IMR-90 (cell line): ENCODE measurements around the gene S100A6. TPM values are rescaled to one million over a fixed set of nuclear protein-coding genes. Genes with fewer than 3 reads are reported as not detected.

Source experiments
- ATAC-seq: fragments of 200-7000 bp; cut with Tn5 transposase; 2 replicates; pipeline ENCODE4 v1.9.1; 2020; ENCODE audit warnings: low read depth, mild to moderate bottlenecking, moderate library complexity
- BruUV-seq: library from RNA; stranded (reverse); fragments of 400-500 nt; replicated peaks from 2 replicates; lab custom pipeline; 2021; lab: Mats Ljungman, UMichigan
- CTCF ChIA-PET: fragments of 300-600 bp; formaldehyde crosslinking; extraction: SDS; loops from one replicate; lab custom pipeline; 2021; ENCODE audit warnings: antibody characterized with exemption; lab: Yijun Ruan, JAX
- POLR2A ChIA-PET: fragments of 300-600 bp; sonication (Branson Sonifier 250); formaldehyde crosslinking; loops from one replicate; lab custom pipeline; 2022; ENCODE audit warnings: antibody characterized with exemption; ENCODE audit not compliant: unreplicated experiment; lab: Charles Lee
- DNase-seq: peaks from one replicate; pipeline ENCODE4 v3.0.0; 2013
- H2AFZ ChIP-seq: replicated peaks from 2 replicates; pipeline ENCODE3; 2013; ENCODE audit warnings: low read length, mild to moderate bottlenecking; ENCODE audit not compliant: poor library complexity
- H2AK5ac ChIP-seq: 2 replicates; pipeline ENCODE4 v1.6.1; 2013; ENCODE audit warnings: low read depth, low read length, inconsistent platforms
- H2AK9ac ChIP-seq: replicated peaks from 2 replicates; pipeline ENCODE3; 2013; ENCODE audit warnings: mild to moderate bottlenecking, low read depth, low read length, moderate library complexity; ENCODE audit not compliant: poor library complexity
- H2BK120ac ChIP-seq: 2 replicates; pipeline ENCODE4 v1.6.1; 2013; ENCODE audit warnings: low read depth, low read length, inconsistent platforms
- H2BK15ac ChIP-seq: 3 replicates; pipeline ENCODE4 v1.6.1; 2013; ENCODE audit warnings: low read depth, low read length, inconsistent platforms
- H2BK20ac ChIP-seq: 2 replicates; pipeline ENCODE4 v1.6.1; 2013; ENCODE audit warnings: low read depth, mild to moderate bottlenecking, inconsistent platforms, low read length, moderate library complexity
- H2BK5ac ChIP-seq: 2 replicates; pipeline ENCODE4 v1.6.1; 2013; ENCODE audit warnings: mild to moderate bottlenecking, low read depth, low read length, inconsistent platforms; ENCODE audit not compliant: poor library complexity, severe bottlenecking
- H3K14ac ChIP-seq: replicated peaks from 2 replicates; pipeline ENCODE4 v1.6.1; 2013; ENCODE audit warnings: low read depth, low read length, inconsistent platforms
- H3K18ac ChIP-seq: 2 replicates; pipeline ENCODE4 v1.6.1; 2013; ENCODE audit warnings: low read depth, low read length, control low read depth
- H3K23ac ChIP-seq: 2 replicates; pipeline ENCODE4 v1.6.1; 2013; ENCODE audit warnings: low read depth, low read length, inconsistent platforms
- H3K27ac ChIP-seq: 2 replicates; pipeline ENCODE4 v1.5.1; 2013; ENCODE audit warnings: mild to moderate bottlenecking, control low read depth, low read length; ENCODE audit not compliant: insufficient read depth
- H3K27me3 ChIP-seq: 2 replicates; pipeline ENCODE4 v1.6.1; 2013; ENCODE audit warnings: low read length; ENCODE audit not compliant: control insufficient read depth, insufficient read depth
- H3K36me3 ChIP-seq: 2 replicates; pipeline ENCODE4 v1.6.1; 2013; ENCODE audit warnings: low read length, mixed read lengths; ENCODE audit not compliant: control insufficient read depth, insufficient read depth
- H3K4ac ChIP-seq: 2 replicates; pipeline ENCODE4 v1.6.1; 2013; ENCODE audit warnings: low read depth, low read length, inconsistent platforms
- H3K4me1 ChIP-seq: 2 replicates; pipeline ENCODE4 v1.6.1; 2013; ENCODE audit warnings: low read length, mixed read lengths; ENCODE audit not compliant: control insufficient read depth, insufficient read depth
- H3K4me2 ChIP-seq: 2 replicates; pipeline ENCODE4 v1.6.1; 2013; ENCODE audit warnings: low read depth, mild to moderate bottlenecking, control low read depth, low read length, moderate library complexity
- H3K4me3 ChIP-seq: 2 replicates; pipeline ENCODE4 v1.5.1; 2013; ENCODE audit warnings: low read depth, mild to moderate bottlenecking, control low read depth, low read length, moderate library complexity; ENCODE audit not compliant: insufficient read depth
- H3K56ac ChIP-seq: 2 replicates; pipeline ENCODE4 v1.6.1; 2013; ENCODE audit warnings: low read length, inconsistent platforms; ENCODE audit not compliant: insufficient read depth; ENCODE audit errors: extremely low read depth
- H3K79me1 ChIP-seq, 2 experiments: 2 replicates each; pipeline ENCODE4 v1.6.1; 2013; ENCODE audit warnings: low read length in 2 of 2, inconsistent platforms in 1 of 2, low read depth in 1 of 2
- H3K9ac ChIP-seq: 2 replicates; pipeline ENCODE4 v1.6.1; 2013; ENCODE audit warnings: low read depth, low read length, control low read depth
- H3K9me1 ChIP-seq: 2 replicates; pipeline ENCODE4 v1.6.1; 2013; ENCODE audit warnings: low read length, inconsistent platforms; ENCODE audit not compliant: insufficient read depth
- H3K9me3 ChIP-seq: 2 replicates; pipeline ENCODE4 v1.6.1; 2013; ENCODE audit warnings: low read length; ENCODE audit not compliant: control insufficient read depth, insufficient read depth
- H4K20me1 ChIP-seq: 2 replicates; pipeline ENCODE4 v1.6.1; 2013; ENCODE audit warnings: low read length, inconsistent platforms; ENCODE audit not compliant: insufficient read depth
- H4K5ac ChIP-seq: 2 replicates; pipeline ENCODE4 v1.6.1; 2013; ENCODE audit warnings: mild to moderate bottlenecking, low read depth, low read length, control low read depth
- H4K8ac ChIP-seq, 2 experiments: 2 replicates each; pipeline ENCODE4 v1.6.1; 2013; ENCODE audit warnings: low read depth in 2 of 2, low read length in 2 of 2, control low read depth in 1 of 2, inconsistent platforms in 1 of 2
- H4K91ac ChIP-seq: 2 replicates; pipeline ENCODE4 v1.6.1; 2013; ENCODE audit warnings: low read depth, low read length, inconsistent platforms; ENCODE audit not compliant: insufficient read depth
- BHLHE40 ChIP-seq: fragments of 150-350 bp; IDR thresholded peaks from 2 replicates; pipeline ENCODE4 v1.6.1; 2016; ENCODE audit warnings: mild to moderate bottlenecking, low read depth, low read length
- CEBPB ChIP-seq: IDR thresholded peaks from 2 replicates; pipeline ENCODE4 v1.6.1; 2012; ENCODE audit warnings: low read depth, low read length, improper control_type of control experiment
- CHD1 ChIP-seq: IDR thresholded peaks from 2 replicates; pipeline ENCODE4 v1.6.1; 2012; ENCODE audit warnings: low read depth, low read length, improper control_type of control experiment
- CTCF ChIP-seq: conservative IDR thresholded peaks from 2 replicates; pipeline ENCODE4 v1.5.1; 2012; ENCODE audit warnings: mild to moderate bottlenecking, low read depth, low read length, improper control_type of control experiment
- ELK1 ChIP-seq: fragments of 150-350 bp; IDR thresholded peaks from 2 replicates; pipeline ENCODE4 v1.6.1; 2016; ENCODE audit warnings: low read depth, mild to moderate bottlenecking, low read length, moderate library complexity, borderline replicate concordance
- FOS ChIP-seq: fragments of 150-350 bp; IDR thresholded peaks from 2 replicates; pipeline ENCODE4 v1.6.1; 2016; ENCODE audit warnings: low read depth, low read length
- MAFK ChIP-seq: IDR thresholded peaks from 2 replicates; pipeline ENCODE4 v1.6.1; 2012; ENCODE audit warnings: low read depth, low read length, improper control_type of control experiment
- MAZ ChIP-seq: IDR thresholded peaks from 2 replicates; pipeline ENCODE4 v1.6.1; 2012; ENCODE audit warnings: low read depth, mild to moderate bottlenecking, low read length, improper control_type of control experiment, moderate library complexity, borderline replicate concordance
- MXI1 ChIP-seq: IDR thresholded peaks from 2 replicates; pipeline ENCODE4 v1.6.1; 2012; ENCODE audit warnings: low read depth, mild to moderate bottlenecking, low read length, moderate library complexity, borderline replicate concordance
- NFE2L2 ChIP-seq: fragments of 150-350 bp; IDR thresholded peaks from 2 replicates; pipeline ENCODE4 v1.6.1; 2016; ENCODE audit warnings: low read depth, mild to moderate bottlenecking, low read length
- POLR2A ChIP-seq: IDR thresholded peaks from 2 replicates; pipeline ENCODE4 v1.6.1; 2012; ENCODE audit warnings: mild to moderate bottlenecking, low read depth, low read length
- RAD21 ChIP-seq: IDR thresholded peaks from 2 replicates; pipeline ENCODE4 v1.6.1; 2012; ENCODE audit warnings: low read length, improper control_type of control experiment
- RCOR1 ChIP-seq: IDR thresholded peaks from 2 replicates; pipeline ENCODE4 v1.6.1; 2012; ENCODE audit warnings: mild to moderate bottlenecking, low read length, improper control_type of control experiment; ENCODE audit not compliant: insufficient replicate concordance
- RFX5 ChIP-seq: IDR thresholded peaks from 2 replicates; pipeline ENCODE4 v1.8.0; 2012; ENCODE audit warnings: low read depth, mild to moderate bottlenecking, low read length, moderate library complexity
- SMC3 ChIP-seq: fragments of 150-350 bp; IDR thresholded peaks from 2 replicates; pipeline ENCODE4 v1.6.1; 2016; ENCODE audit warnings: low read depth, mild to moderate bottlenecking, antibody characterized with exemption, low read length, moderate library complexity
- USF2 ChIP-seq: fragments of 150-350 bp; IDR thresholded peaks from 2 replicates; pipeline ENCODE4 v1.6.1; 2017; ENCODE audit warnings: mild to moderate bottlenecking, antibody characterized with exemption, low read length, low read depth
- WGBS, 2 experiments: methylation state at CpG; one replicate each; pipeline versions ENCODE4 v1.1.5 to v1.1.7; 2013; ENCODE audit warnings: missing lambda C conversion rate in 2 of 2; ENCODE audit not compliant: insufficient read length in 1 of 2; ENCODE audit errors: extremely low coverage in 2 of 2; 5-methylcytosine and 5-hydroxymethylcytosine counted together
- dilution Hi-C: fragments of 300-500 bp; cut with HindIII; formaldehyde crosslinking; loops from one replicate; pipeline ENCODE4 v1.14.3; 2018; ENCODE audit warnings: low sequenced_read_pairs; ENCODE audit not compliant: unreplicated experiment
- in situ Hi-C: fragments of 300-500 bp; cut with MboI; formaldehyde crosslinking; loops from 3 replicates; pipeline ENCODE4 v1.14.3; 2019; ENCODE audit warnings: low sequenced_read_pairs, inconsistent platforms, mixed read lengths
- intact Hi-C: fragments of 100-400 bp; cut with micrococcal nuclease; formaldehyde crosslinking; loops from 2 replicates; pipeline ENCODE4 v1.10.0; 2022
- polyA plus RNA-seq, 3 experiments: library from polyadenylated mRNA; depleted of rRNA; stranded (reverse); fragments of >200 nt; gene quantifications; 2 replicates each; pipeline ENCODE4 v1.2.3, GENCODE V29; 2012; ENCODE audit warnings: low replicate concordance in 1 of 3
- total RNA-seq: library from RNA; depleted of rRNA; stranded (reverse); fragments of >200 nt; gene quantifications from 2 replicates; pipeline ENCODE4 v1.2.3, GENCODE V29; 2012

The S100A6 gene
- total and polyA plus RNA-seq, 2 of the 4 experiments (the other 2 are of a cell fraction), result 373 to 1,755 TPM

- DNase-seq (no peak), ATAC-seq (no peak)
- no peak overlapping the region for H4K5ac ChIP-seq
- peaks cover 4 to 23% of the 10 kb centered on the region in 2 experiments; a peak in 3 of 4 replicates for H3K79me1 ChIP-seq
- in situ Hi-C loops, result loop anchor here (10.0 kb wide), 1 partner anchor 46 kb away; no protein-coding TSS in a partner anchor
- no peak overlapping the region for H3K27ac ChIP-seq
- H3K9me3 ChIP-seq, result no peaks in the 10 kb centered on the region
- H2BK120ac ChIP-seq, result no peak overlapping the region
- H2AK9ac ChIP-seq, result no peak overlapping the region
- H3K4me3 ChIP-seq, result no peak overlapping the region
- no TSS peak for BruUV-seq
- dilution Hi-C loops, result no loop called here
- no peak overlapping the region for H3K4ac ChIP-seq
- ChIA-PET CTCF (interaction anchor here (1.0 kb wide), 1 partner anchor 28 kb away, joined by 3 read pairs; no protein-coding TSS in a partner anchor), POLR2A (no interaction called here)
- no peaks in the 10 kb centered on the region for H3K27me3 ChIP-seq
- no peak overlapping the region for H3K23ac ChIP-seq
- peaks cover 11% of the 10 kb centered on the region; the same call in 1 of the 2 replicates for H3K9me1 ChIP-seq
- H3K9ac ChIP-seq, result no peak overlapping the region
- no peak overlapping the region for H4K8ac ChIP-seq
- H2AFZ ChIP-seq, result no peak overlapping the region
- H2BK20ac ChIP-seq, result no peak overlapping the region
- intact Hi-C loops, result no loop called here
- H3K18ac ChIP-seq, result no peak overlapping the region
- H2BK15ac ChIP-seq, result no peak overlapping the region
- H3K56ac ChIP-seq, result no peak overlapping the region
- no peaks in the 10 kb centered on the region for H4K20me1 ChIP-seq
- no peak overlapping the region for H3K14ac ChIP-seq
- TF ChIP-seq POLR2A (no peak), FOS (no peak), ELK1 (no peak), RAD21 (no peak), BHLHE40 (no peak), USF2 (no peak), RCOR1 (no peak), NFE2L2 (no peak), SMC3 (no peak), CHD1 (no peak), CTCF (no peak), MXI1 (no peak), CEBPB (no peak), RFX5 (no peak), MAZ (no peak), MAFK (no peak)
- H3K36me3 ChIP-seq, result no peaks in the 10 kb centered on the region
- no peak overlapping the region for H2AK5ac ChIP-seq
- WGBS, 2 experiments, result no CpG with 5 or more reads among the region's 10 CpGs
- H2BK5ac ChIP-seq, result no peak overlapping the region
- no peak overlapping the region for H3K4me2 ChIP-seq
- H4K91ac ChIP-seq, result no peak overlapping the region
- peaks cover 8% of the 10 kb centered on the region for H3K4me1 ChIP-seq
These were observed 25.1 kb upstream of the S100A6 start for GRCh38 chr1:153560771-153561465.
